Renal cortex interstitium (tissue), 11 donors: ENCODE data around the gene PPARD. TPM values are rescaled to one million over a fixed set of nuclear protein-coding genes. Genes with fewer than 3 reads are reported as not detected.
A peak's percentile ranks its signal among the peaks of the same experiment; 100 is the strongest.
"Not testable (repeated sequence)": the region's sequence is repeated elsewhere in the genome, so short reads cannot be mapped to it uniquely, and the experiment has no call there.

Experiments used
- DNase-seq, 11 donors: peaks; one replicate each; pipeline ENCODE4 v3.0.0-alpha.2; 2013; ENCODE audit warnings: low read depth in 9 of 11, low spot score in 4 of 11; ENCODE audit errors: extremely low read depth in 1 of 11
- polyA plus RNA-seq, 3 donors: library from polyadenylated mRNA; unstranded; fragments of 120-200 nt; gene quantifications; one replicate each; pipeline ENCODE4 v1.2.1, GENCODE V29; 2013; ENCODE audit not compliant: insufficient read length in 3 of 3

PPARD gene
- polyA plus RNA-seq, 3 donors: 20.1 to 32.3 (median 23.9) TPM

DNA sequence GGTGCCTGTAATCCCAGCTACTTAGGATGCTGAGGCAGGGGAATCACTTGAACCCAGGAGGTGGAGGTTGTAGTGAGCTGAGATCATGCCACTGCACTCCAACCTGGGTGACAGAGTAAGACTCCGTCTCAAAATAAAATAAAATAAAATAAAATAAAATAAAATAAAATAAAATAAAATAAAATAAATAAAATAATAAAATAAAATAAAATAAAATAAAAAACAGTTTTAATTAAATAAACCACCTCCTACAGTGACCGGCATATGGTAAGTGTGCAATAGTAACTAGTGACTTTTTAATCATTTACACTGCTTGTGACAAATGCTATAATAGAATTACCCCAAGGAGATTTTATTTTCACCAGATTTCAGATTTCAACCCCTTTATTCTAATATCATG, 33.8 kb upstream of the PPARD start:
- DNase-seq: not testable (repeated sequence)

- DNase-seq: no peak
Measured at GRCh38 chr6:35309611-35310264, 32.6 kb upstream of the PPARD start.

- no peak for DNase-seq
Measured at GRCh38 chr6:35310265-35310831, 32.0 kb upstream of the PPARD start.

DNA sequence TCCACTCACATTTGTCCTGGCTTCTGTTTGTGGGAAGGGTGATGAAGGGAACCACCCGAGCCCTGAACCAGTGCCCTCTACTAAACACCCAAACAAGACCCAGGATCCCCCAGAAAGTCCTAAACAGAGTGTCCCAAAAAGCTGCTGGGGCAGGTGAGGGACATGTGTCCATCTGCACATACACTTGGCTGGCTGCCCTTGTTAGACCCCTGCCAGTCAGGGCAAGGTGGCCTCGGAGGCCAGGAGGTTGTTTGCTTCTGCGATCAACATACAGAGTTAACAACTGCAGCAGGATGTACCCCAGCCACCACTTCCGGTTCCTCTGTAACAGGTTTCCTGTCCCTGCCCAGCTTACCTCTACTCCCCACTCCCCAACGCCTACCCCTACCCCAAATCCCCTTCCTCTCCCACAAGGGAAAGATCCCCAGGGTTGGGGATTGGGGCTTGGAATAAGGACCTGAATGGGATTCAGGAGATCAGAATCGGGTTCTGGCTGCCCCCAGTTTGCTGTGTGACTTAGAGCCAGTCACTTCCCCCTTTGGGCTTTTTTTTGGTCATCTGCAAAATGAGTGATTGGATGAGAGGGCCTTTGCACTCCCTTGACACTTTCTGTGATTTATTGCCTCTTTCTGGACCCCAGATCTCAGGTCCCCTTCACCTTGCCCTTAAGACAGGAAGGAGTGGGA, 30.8 kb upstream of the PPARD start:
- DNase-seq: no peak

GRCh38 chr6:35312076-35312800, 30.1 kb upstream of the PPARD start:
- DNase-seq: no peak

GRCh38 chr6:35312807-35313206, 29.6 kb upstream of the PPARD start:
- DNase-seq: no peak

- peak in 2 of 11 donors; percentile 15 to 20 for DNase-seq
Measured at GRCh38 chr6:35317483-35318195, 24.7 kb upstream of the PPARD start.

DNA sequence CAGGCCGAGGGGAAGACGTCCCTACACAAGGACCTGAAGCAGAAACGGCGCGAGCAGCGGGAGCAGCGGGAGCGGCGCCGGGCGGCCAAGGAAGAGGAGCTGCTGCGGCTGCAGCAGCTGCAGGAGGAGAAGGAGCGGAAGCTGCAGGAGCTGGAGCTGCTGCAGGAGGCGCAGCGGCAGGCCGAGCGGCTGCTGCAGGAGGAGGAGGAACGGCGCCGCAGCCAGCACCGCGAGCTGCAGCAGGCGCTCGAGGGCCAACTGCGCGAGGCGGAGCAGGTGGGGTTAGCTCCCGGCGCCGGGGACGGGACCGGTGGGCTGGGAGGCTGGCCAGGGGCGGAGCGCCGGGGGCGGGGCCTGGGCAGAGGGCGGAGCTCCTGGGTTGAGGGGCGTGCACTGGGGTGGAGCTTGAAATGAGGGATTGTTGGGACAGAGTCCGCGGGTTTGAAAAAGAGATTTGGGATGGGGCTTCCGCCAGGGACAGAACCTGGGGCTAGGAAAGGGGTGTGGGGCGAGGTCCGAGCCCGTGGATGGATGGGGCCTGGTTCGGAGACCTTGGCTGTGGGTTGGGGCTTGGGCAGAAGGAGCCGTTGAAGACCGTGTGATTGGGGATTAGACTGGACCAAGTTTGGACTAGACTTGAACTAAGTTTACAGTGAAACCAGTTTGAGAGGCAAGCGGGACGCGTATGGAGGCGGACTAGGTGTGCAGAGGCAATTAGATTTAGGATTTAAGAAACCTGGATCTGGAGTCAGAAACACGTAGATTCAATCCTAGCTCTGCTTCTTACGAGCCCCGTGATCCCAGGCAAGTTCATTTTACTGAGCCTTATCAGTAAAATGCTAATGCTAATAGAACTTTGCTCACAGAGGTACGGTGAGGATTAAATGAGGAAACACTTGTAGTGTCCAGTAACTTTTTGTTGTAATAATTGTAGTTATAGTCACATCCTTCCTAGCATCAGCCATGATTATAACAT, 23.9 kb upstream of the PPARD start:
- DNase-seq: peak in 10 of 11 donors; percentile 47 to 84 (median 75)

DNA sequence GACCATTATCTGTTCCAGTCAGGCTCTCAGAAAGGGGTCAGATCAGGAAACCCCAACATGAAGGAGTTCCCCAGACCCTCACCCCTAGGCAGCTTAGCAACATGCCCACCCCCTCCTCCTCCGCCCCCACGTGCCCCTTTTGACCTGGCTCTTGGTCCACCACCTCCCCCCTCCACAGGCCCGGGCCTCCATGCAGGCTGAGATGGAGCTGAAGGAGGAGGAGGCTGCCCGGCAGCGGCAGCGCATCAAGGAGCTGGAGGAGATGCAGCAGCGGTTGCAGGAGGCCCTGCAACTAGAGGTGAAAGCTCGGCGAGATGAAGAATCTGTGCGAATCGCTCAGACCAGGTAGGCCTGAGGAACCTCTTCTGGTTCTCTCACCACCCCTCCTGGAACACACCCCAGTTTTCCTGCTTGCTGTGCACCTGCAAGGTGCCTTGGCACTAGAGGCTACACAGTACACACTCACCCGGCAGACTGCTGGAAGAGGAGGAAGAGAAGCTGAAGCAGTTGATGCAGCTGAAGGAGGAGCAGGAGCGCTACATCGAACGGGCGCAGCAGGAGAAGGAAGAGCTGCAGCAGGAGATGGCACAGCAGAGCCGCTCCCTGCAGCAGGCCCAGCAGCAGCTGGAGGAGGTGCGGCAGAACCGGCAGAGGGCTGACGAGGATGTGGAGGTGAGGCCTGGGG, 22.9 kb upstream of the PPARD start:
- DNase-seq: no peak

GRCh38 chr6:35320031-35320410, 22.3 kb upstream of the PPARD start:
- DNase-seq: no peak

- DNase-seq: no peak
Measured at GRCh38 chr6:35321091-35321490, 21.3 kb upstream of the PPARD start.

DNA sequence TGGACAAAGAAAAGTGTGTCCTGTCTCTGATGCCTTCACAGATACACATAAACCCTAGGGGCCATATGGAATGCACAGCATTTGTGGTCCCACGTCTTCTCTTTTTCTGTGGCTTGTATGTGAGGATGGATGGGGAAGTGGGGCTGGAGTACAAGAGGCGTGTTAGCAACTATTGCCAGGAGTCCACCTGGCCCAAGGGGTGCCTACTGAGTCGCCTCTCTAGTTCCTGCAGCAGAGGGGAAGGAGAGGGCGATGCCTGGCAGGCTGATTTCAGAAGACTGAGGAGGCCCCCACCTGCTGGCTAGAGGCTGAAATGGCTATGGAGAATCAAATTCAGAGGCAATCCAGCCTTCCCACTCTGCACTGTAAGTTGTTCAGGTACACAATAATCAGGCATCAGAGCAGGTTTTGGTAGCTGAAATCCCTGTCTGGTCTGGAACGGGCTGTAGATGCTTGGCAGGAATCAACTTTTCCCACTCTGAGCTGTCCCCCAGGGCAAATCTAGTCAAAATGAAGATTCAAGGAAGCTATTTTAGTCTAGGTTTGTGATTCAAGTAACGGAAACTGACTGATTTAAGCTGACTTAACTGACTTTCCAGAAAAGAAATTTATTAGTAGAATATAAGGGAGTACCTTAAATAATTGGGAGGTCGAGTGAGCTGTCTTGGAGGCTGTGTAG, 14.9 kb upstream of the PPARD start:
- DNase-seq: peak in 2 of 11 donors; percentile 31 to 41

DNA sequence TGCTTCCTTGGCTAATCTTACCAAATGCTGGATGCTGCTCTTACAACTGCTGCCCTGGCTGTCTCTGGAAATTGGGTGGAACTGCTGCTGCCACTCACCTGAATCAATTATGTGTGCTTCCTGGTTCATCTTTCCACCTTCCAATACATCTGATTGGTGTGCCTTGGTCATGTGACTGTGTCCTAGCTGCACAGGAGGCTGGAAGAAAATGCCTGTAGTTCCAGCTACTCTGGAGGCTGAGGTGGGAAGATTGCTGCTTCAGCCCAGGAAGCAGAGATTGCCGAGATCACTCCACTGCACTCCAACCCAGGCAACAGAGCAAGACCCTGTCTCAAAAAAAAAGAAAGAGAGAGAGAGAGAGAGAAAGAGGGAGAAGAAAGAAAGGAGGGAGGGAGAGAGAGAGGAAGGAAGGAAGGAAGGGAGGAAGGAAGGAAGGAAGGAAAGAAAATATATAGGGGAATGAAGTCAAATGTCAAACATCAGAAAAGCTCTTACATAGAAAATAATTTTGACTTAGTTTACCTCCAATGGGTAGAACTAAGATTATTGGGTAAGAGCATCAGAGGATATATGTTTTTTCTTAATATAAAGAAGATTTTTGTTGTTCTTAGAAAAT, 14.1 kb upstream of the PPARD start:
- DNase-seq: no peak

DNA sequence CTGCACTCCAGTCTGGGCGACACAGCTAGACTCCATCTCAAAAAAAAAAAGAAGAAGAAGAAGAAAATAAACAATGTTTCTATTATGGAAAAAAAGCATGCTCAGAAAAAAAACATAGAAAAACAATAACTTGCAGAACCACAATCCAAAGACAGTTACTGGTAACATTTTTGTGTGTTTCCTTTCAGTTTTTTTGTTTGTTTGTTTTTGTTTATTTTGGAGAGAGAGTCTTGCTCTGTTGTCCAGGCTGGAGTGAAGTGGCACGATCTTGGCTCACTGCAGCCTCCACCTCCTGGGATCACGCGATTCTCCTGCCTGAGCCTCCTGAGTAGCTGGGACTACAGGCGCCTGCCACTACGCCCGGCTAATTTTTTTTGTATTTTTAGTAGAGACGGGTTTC, 13.4 kb upstream of the PPARD start:
- DNase-seq: not testable (repeated sequence)

DNA sequence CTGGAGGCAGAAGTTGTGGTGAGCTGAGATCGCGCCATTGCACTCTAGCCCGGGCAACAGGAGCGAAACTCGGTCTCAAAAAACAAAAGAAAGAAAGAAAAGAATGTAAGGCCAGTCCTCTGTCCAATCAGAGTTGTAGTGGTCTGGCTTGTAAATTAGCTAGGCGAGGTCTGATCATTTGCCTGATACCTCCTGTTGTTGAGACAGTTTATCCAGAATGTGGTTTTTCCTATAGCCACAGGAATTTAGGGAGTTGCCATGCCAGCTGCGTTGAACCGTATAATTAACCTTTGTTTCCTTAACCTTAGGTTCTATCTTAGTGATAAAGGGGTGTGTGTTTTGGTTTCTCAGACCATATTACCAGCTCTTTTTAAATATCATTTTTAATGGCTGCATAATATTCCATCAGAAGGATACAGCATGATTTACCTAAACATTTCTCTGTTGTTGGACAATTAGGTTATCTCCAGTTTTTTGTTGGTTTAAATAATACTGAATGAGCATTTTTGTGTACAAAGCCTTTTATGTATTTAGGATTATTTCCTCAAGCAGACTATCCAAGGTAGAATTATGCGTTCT, 11.7 kb upstream of the PPARD start:
- DNase-seq: no peak
